Measurements from ENCODE around the gene NUMB. TPM values are rescaled to one million over a fixed set of nuclear protein-coding genes. Genes with fewer than 3 reads are reported as not detected.

NUMB gene
- polyA plus RNA-seq, 1 donor from 2014 or later: 11.5 TPM

DNA sequence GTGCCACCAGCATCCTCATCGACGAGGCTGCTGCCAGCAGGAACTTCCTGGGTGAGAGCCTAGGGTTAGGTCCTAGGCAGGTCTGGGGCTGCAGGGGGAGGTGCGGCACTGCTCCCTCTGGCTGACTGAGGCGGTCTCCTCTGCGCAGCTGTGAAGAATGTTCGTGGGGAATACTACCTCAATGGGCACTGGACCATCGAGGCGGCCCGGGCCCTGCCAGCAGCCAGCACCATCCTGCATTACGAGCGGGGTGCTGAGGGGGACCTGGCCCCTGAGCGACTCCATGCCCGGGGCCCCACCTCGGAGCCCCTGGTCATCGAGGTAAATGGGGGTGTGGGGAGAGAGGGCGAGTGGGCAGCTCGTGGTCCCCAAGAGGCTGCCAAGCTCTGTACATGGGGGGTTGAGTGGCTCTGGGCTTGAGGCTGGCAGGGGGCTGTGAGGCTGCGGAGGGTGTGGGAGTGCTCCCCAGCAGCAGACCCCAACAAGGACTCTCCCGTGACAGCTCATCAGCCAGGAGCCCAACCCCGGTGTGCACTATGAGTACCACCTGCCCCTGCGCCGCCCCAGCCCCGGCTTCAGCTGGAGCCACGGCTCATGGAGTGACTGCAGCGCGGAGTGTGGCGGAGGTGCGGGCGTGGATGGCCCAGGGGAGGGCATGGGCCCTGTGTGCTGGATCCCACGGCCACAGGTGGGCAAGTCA lies 206.7 kb downstream of the NUMB start:
- Histone ChIP-seq H3K36me3 (ENCODE audit: insufficient read depth, low read length) (no peaks in the 10 kb centered on the region), H2AFZ (ENCODE audit: low read depth, low read length) (no peak overlapping the region), H3F3A (ENCODE audit: insufficient read depth, low read length, poor library complexity, severe bottlenecking) (no peaks in the 10 kb centered on the region), H3K79me2 (replicated peaks; ENCODE audit: insufficient read depth, low read length) (no peaks in the 10 kb centered on the region), H3K4me3 (ENCODE audit: low read length) (no peak overlapping the region), H3K9me2 (ENCODE audit: insufficient read depth, low read length) (no peaks in the 10 kb centered on the region), H4K20me1 (ENCODE audit: insufficient read depth) (no peaks in the 10 kb centered on the region), H3K27ac (ENCODE audit: low read length) (no peak overlapping the region), H3K4me2 (ENCODE audit: low read length) (no peak overlapping the region), H3K9me3 (ENCODE audit: low read length) (no peaks in the 10 kb centered on the region), H3K27me3 (ENCODE audit: insufficient read depth, low read depth, low read length) (no peaks in the 10 kb centered on the region), H3K9ac (ENCODE audit: low read length) (no peak overlapping the region)
- TF ChIP-seq POLR2AphosphoS5 (IDR thresholded peaks at IDR 0.05) (no peak), RAD21 (conservative IDR thresholded peaks at IDR 0.05) (no peak)

- H3K36me3 ChIP-seq (ENCODE audit: insufficient read depth, low read length): no peaks in the 10 kb centered on the region
These were observed 207.4 kb downstream of the NUMB start for GRCh38 chr14:73250781-73251500.

More at GRCh38 chr14:73250781-73251500, 207.4 kb downstream of the NUMB start:
- Histone ChIP-seq H3F3A (ENCODE audit: insufficient read depth, low read length, poor library complexity, severe bottlenecking) (no peaks in the 10 kb centered on the region), H3K27me3 (ENCODE audit: insufficient read depth, low read depth, low read length) (no peaks in the 10 kb centered on the region), H3K79me2 (replicated peaks; ENCODE audit: insufficient read depth, low read length) (no peaks in the 10 kb centered on the region), H3K9ac (ENCODE audit: low read length) (no peak overlapping the region), H4K20me1 (ENCODE audit: insufficient read depth) (no peaks in the 10 kb centered on the region), H3K9me3 (ENCODE audit: low read length) (no peaks in the 10 kb centered on the region), H3K4me3 (ENCODE audit: low read length) (no peak overlapping the region), H3K9me2 (ENCODE audit: insufficient read depth, low read length) (no peaks in the 10 kb centered on the region), H3K27ac (ENCODE audit: low read length) (no peak overlapping the region), H3K4me2 (ENCODE audit: low read length) (no peak overlapping the region), H2AFZ (ENCODE audit: low read depth, low read length) (no peak overlapping the region)
- no peak for TF ChIP-seq SMC3 (conservative IDR thresholded peaks at IDR 0.05; ENCODE audit: poor library complexity)
- no peak for TF ChIP-seq REST (IDR thresholded peaks at IDR 0.05; ENCODE audit: borderline replicate concordance)
- TF ChIP-seq, protein P1, sequence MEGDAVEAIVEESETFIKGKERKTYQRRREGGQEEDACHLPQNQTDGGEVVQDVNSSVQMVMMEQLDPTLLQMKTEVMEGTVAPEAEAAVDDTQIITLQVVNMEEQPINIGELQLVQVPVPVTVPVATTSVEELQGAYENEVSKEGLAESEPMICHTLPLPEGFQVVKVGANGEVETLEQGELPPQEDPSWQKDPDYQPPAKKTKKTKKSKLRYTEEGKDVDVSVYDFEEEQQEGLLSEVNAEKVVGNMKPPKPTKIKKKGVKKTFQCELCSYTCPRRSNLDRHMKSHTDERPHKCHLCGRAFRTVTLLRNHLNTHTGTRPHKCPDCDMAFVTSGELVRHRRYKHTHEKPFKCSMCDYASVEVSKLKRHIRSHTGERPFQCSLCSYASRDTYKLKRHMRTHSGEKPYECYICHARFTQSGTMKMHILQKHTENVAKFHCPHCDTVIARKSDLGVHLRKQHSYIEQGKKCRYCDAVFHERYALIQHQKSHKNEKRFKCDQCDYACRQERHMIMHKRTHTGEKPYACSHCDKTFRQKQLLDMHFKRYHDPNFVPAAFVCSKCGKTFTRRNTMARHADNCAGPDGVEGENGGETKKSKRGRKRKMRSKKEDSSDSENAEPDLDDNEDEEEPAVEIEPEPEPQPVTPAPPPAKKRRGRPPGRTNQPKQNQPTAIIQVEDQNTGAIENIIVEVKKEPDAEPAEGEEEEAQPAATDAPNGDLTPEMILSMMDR (IDR thresholded peaks at IDR 0.05; ENCODE audit: poor library complexity, severe bottlenecking): no peak
- TF ChIP-seq RAD21 (conservative IDR thresholded peaks at IDR 0.05): no peak
- TF ChIP-seq EZH2 (IDR thresholded peaks at IDR 0.05; ENCODE audit: borderline replicate concordance, insufficient read depth, low read length, poor library complexity, severe bottlenecking): no peak
- TF ChIP-seq TAF1 (IDR thresholded peaks at IDR 0.05; ENCODE audit: low read depth): no peak
- TF ChIP-seq MXI1 (conservative IDR thresholded peaks at IDR 0.05; ENCODE audit: poor library complexity, severe bottlenecking): no peak
- no peak for TF ChIP-seq EP300 (conservative IDR thresholded peaks at IDR 0.05; ENCODE audit: poor library complexity, severe bottlenecking)
- TF ChIP-seq POLR2AphosphoS5 (IDR thresholded peaks at IDR 0.05): no peak
